ENCODE results near the gene CNPY4. TPM values are rescaled to one million over a fixed set of nuclear protein-coding genes. Genes with fewer than 3 reads are reported as not detected.
"Not testable (repeated sequence)": the region's sequence is repeated elsewhere in the genome, so short reads cannot be mapped to it uniquely, and the experiment has no call there.

CNPY4 gene
- total RNA-seq, 1 donor from 2014 or later = 21.7 TPM

DNA sequence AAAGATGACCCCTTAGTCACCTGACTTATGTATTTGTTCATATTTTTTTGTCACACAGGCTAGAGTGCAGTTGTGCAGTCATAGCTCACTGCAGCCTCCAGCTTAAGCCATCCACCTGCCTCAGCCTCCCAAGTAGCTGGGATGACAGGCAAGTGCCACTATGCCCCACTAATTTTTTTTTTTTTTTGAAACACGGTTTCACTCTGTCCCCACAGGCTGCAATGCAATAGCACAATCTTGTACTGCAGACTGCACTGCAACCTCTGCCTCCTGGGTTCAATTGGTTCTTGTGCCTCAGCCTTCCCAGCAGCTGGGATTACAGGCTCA is 9.2 kb downstream of the CNPY4 start:
- no peak for DNase-seq (ENCODE audit: low spot score)
- H3K36me3 Mint-ChIP-seq (ENCODE audit: low read depth) = peaks cover 4% of the 10 kb centered on the region
- H3K27me3 Mint-ChIP-seq (ENCODE audit: insufficient read depth) = no peaks in the 10 kb centered on the region
- peaks cover 27% of the 10 kb centered on the region for H3K4me1 Mint-ChIP-seq (ENCODE audit: low read depth)
- peak overlapping the region; percentile 68 for H3K27ac Mint-ChIP-seq
- peak overlapping the region; percentile 78 for H3K4me3 Mint-ChIP-seq
- intact Hi-C loops (cut with micrococcal nuclease) = loop anchor here (10.0 kb wide), 1 partner anchor 546 kb away; the partner anchor contains the start of gene GNB2
- H3K9me3 Mint-ChIP-seq = no peaks in the 10 kb centered on the region

DNA sequence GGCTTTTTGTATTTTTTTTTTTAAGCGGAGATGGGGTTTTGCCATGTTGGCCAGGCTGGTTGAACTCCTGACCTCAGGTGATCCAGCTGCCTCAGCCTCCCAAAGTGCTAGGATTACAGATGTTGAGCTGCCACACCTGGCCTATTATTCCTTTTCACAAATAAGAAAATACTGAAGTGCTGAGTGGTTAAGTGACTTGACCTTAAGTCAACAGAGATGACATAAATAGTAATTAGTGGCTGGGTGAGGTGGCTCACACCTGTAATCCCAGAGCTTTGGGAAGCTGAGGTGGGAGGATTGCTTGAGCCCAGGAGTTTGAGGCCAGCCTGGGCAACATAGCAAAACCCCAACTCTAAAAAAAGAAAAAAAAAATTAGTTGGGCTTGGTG is 10.8 kb downstream of the CNPY4 start:
- H3K4me3 Mint-ChIP-seq; H3K36me3 Mint-ChIP-seq (ENCODE audit: low read depth); H3K9me3 Mint-ChIP-seq; DNase-seq (ENCODE audit: low spot score); H3K27me3 Mint-ChIP-seq (ENCODE audit: insufficient read depth); H3K27ac Mint-ChIP-seq: not testable (repeated sequence)
- intact Hi-C loops (cut with micrococcal nuclease) = loop anchor here (5.0 kb wide), 2 partner anchors 142 to 153 kb away; partner anchors contain the start of gene AZGP1
- peaks cover 17% of the 10 kb centered on the region for H3K4me1 Mint-ChIP-seq (ENCODE audit: low read depth)

DNA sequence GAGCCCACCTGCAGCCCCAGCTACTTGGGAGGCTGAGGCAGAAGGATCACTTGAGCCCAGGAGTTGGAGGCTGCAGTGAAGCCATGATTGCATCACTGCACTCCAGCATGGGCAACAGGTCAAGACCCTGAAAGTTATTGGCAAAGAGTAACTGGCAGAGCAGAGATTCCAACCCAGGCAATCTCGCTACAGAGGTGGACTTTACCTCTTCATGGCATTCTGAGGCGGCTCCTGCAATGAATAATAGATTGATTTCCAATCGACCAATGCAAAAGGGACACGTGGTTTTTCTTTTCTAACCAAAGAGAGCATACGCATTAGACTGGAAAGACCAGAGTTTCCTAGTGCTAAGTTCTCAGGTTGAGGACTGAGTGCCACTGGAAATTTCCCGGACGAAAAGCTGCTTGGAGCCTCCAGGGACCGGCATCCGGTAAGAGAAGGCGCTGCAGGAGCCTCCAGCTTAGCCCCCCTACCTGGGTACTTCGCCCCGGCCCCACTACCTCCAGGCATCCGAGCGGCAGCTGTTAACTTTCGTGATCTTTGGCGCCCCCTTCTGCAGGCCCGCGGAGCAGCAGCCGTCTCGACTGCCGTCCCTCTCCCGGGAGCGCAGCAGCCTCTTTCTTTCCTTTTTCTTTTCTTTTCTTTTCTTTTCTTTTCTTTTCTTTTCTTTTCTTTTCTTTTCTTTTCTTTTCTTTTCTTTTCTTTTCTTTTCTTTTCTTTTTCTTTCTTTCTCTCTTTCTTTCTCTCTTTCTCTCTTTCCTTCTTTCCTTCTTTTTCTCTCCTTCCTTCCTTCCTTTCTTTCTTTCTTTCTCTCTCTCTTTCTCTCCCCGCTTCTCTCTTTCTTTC is 11.4 kb downstream of the CNPY4 start:
- H3K27me3 Mint-ChIP-seq (ENCODE audit: insufficient read depth) = no peaks in the 10 kb centered on the region
- no peak overlapping the region for H3K27ac Mint-ChIP-seq
- H3K36me3 Mint-ChIP-seq (ENCODE audit: low read depth) = no peaks in the 10 kb centered on the region
- H3K9me3 Mint-ChIP-seq = no peaks in the 10 kb centered on the region
- intact Hi-C loops (cut with micrococcal nuclease) = loop anchor here (1.0 to 5.0 kb wide), 5 partner anchors 46 to 218 kb away; partner anchors contain the start of genes AZGP1, GPC2 and STAG3
- DNase-seq (ENCODE audit: low spot score) = peak; percentile 74
- H3K4me1 Mint-ChIP-seq (ENCODE audit: low read depth) = peaks cover 14% of the 10 kb centered on the region
- peak overlapping the region; percentile 37 for H3K4me3 Mint-ChIP-seq

DNA sequence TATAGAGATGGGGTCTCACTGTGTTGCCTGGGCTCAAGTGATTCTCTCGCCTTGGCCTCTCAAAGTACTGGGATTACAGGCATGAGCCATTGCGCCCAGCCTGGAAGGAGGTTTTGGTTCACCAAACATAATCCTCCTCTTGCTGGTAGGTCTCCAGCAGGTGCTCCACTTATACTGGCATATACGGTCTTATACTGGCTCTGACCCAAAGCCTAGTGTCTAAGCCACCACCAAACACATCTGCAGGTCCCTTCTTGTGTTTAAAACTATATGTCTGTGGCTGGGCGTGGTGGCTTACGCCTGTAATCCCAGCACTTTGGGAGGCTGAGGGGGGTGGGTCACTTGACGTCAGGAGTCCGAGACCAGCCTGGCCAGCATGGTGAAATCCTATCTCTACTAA is 12.7 kb downstream of the CNPY4 start:
- Mint-ChIP-seq H3K27me3 (ENCODE audit: insufficient read depth) (no peaks in the 10 kb centered on the region), H3K36me3 (ENCODE audit: low read depth) (no peaks in the 10 kb centered on the region), H3K9me3 (no peaks in the 10 kb centered on the region), H3K4me3 (no peak overlapping the region), H3K27ac (no peak overlapping the region), H3K4me1 (ENCODE audit: low read depth) (peaks cover 14% of the 10 kb centered on the region)
- DNase-seq (ENCODE audit: low spot score) = no peak
- intact Hi-C loops (cut with micrococcal nuclease) = loop anchor here (1.0 to 5.0 kb wide), 5 partner anchors 85 to 275 kb away; partner anchors contain the start of gene AZGP1

DNA sequence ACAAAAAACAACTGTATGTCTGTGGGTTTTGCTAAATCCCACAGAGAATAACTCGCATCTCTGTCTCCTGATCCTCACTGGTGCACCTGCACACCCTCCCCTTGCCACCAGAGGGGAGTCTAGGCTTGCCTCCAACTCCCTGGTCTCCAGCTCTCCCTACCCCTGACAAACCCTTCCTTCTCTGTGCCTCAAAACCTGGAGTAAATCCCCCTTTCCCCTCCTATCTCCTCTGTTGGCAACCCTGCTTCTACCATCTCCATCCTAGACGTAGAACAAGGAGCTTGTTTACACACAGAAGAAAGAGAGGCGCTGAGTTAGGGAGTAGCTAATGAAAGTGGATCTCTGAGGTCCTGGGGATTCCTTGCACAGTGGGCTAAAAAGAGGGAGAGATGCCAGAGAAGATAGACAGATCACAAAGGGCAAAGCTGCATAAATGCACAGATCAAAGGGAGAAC is 13.3 kb downstream of the CNPY4 start:
- no peak overlapping the region for H3K4me3 Mint-ChIP-seq
- DNase-seq (ENCODE audit: low spot score) = peak; percentile 52
- no peak overlapping the region for H3K27ac Mint-ChIP-seq
- H3K36me3 Mint-ChIP-seq (ENCODE audit: low read depth) = no peaks in the 10 kb centered on the region
- intact Hi-C loops (cut with micrococcal nuclease) = loop anchor here (1.0 to 5.0 kb wide), 5 partner anchors 85 to 275 kb away; partner anchors contain the start of gene AZGP1
- H3K9me3 Mint-ChIP-seq = no peaks in the 10 kb centered on the region
- H3K4me1 Mint-ChIP-seq (ENCODE audit: low read depth) = peaks cover 16% of the 10 kb centered on the region
- H3K27me3 Mint-ChIP-seq (ENCODE audit: insufficient read depth) = no peaks in the 10 kb centered on the region

DNA sequence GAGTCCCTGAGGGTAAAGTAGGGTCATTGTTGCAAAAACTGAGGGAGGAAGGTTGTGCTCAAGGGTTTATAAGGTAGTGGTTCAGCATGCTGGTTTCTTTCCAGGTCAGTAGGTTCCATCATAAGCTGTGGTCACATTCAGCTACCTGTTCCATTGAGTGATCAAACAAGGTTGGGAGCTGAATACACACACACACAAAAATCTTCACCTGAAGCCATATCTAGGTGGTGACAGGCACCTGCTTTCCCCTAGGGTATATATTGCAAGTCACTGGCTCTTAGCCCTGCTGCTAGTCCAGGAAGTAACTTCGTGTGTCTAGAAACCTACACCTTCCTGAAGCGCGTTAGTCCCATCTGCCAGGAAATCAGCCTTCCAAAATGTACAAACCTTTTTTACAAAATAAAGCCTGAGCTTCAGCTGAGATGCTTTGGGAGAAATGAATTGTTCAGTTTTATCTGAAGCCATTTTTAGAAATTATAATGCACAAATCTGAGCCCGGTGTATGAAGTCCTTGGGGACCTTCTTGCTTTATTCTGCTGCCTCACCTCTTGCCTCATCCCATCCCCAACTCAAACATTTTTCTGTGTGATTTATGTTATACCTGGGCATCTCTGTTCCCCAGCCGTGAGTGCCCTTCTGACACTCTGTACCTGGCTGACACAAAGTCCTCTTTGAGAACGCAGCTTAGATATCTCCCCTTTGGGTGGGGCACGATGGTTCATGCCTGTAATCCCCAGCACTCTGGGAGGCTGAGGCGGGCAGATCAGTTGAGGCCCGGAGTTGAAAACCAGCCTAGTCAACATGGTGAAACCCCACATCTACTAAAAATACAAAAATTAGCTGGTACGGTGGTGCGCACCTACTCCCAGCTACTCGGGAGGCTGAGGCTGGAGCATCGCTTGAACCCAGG is 18.7 kb downstream of the CNPY4 start:
- H3K9me3 Mint-ChIP-seq = no peaks in the 10 kb centered on the region
- H3K27ac Mint-ChIP-seq = no peak overlapping the region
- no peaks in the 10 kb centered on the region for H3K36me3 Mint-ChIP-seq (ENCODE audit: low read depth)
- peaks cover 16% of the 10 kb centered on the region for H3K4me1 Mint-ChIP-seq (ENCODE audit: low read depth)
- H3K4me3 Mint-ChIP-seq = no peak overlapping the region
- no peaks in the 10 kb centered on the region for H3K27me3 Mint-ChIP-seq (ENCODE audit: insufficient read depth)
- no peak for DNase-seq (ENCODE audit: low spot score)
- intact Hi-C loops (cut with micrococcal nuclease) = no loop called here

DNA sequence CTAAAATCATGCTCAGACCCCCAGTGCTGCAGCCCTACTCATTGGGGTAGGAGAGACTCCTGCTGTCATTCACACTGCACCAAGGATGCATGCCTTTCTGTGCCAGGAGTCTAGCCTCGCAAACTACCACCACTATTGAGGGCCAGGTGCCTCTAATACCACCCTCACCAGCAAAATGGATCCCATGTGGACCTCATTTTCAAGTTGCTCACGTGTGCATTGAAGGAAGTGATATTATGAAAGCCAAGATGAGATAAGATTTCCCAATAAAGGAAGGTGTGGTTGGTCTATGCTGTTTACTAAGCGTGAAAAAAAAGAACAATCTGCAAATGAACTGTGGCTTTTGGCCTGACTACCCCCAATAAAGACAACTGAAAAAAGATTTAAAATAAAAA is 22.1 kb downstream of the CNPY4 start:
- H3K36me3 Mint-ChIP-seq (ENCODE audit: low read depth) = no peaks in the 10 kb centered on the region
- no peaks in the 10 kb centered on the region for H3K9me3 Mint-ChIP-seq
- H3K27me3 Mint-ChIP-seq (ENCODE audit: insufficient read depth) = no peaks in the 10 kb centered on the region
- H3K27ac Mint-ChIP-seq = no peak overlapping the region
- intact Hi-C loops (cut with micrococcal nuclease) = no loop called here
- peaks cover 16% of the 10 kb centered on the region for H3K4me1 Mint-ChIP-seq (ENCODE audit: low read depth)
- DNase-seq (ENCODE audit: low spot score) = no peak
- no peak overlapping the region for H3K4me3 Mint-ChIP-seq

DNA sequence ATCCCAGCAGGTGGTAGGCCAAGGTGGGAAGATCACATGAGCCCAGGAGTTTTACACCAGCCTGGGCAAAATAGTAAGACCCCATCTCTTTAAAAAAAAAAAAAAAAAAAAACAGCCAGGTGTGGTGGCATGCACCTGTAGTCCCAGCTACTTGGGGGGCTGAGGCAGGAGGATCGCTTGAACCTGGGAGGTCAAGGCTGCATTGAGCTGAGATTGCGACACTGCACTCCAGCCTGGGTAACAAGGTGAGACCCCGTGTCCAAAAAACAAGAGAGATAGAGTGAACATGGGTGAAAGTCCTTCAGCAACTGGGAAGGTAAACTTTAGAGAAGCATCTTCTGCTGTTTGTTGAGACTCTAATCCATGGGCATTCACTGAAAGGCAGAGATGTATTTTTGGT is 23.0 kb downstream of the CNPY4 start:
- Mint-ChIP-seq H3K27ac (no peak overlapping the region), H3K27me3 (ENCODE audit: insufficient read depth) (no peaks in the 10 kb centered on the region), H3K4me3 (no peak overlapping the region), H3K36me3 (ENCODE audit: low read depth) (no peaks in the 10 kb centered on the region), H3K4me1 (ENCODE audit: low read depth) (peaks cover 16% of the 10 kb centered on the region), H3K9me3 (no peaks in the 10 kb centered on the region)
- intact Hi-C loops (cut with micrococcal nuclease) = no loop called here
- DNase-seq (ENCODE audit: low spot score) = no peak

DNA sequence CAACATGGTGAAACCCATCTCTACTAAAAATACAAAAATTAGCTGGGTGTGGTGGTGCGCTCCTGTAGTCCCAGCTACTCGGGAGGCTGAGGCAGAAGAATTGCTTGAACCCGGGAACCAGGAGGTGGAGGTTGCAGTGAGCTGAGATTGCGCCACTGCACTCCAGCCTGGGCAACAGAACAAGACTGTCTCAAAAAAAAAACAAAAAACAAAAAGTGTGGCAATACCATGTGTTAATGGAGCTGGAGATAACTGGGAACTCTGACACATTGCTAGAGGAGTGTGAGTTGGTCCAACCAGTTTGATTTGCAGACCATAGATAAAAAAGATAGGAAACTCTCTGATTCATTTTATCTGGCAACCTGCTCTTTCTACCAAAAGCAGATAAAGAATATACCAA is 26.9 kb downstream of the CNPY4 start:
- H3K36me3 Mint-ChIP-seq (ENCODE audit: low read depth); DNase-seq (ENCODE audit: low spot score); H3K27me3 Mint-ChIP-seq (ENCODE audit: insufficient read depth); intact Hi-C loops (cut with micrococcal nuclease); H3K4me3 Mint-ChIP-seq; H3K27ac Mint-ChIP-seq; H3K9me3 Mint-ChIP-seq: not testable (repeated sequence)
- H3K4me1 Mint-ChIP-seq (ENCODE audit: low read depth) = peaks cover 20% of the 10 kb centered on the region

DNA sequence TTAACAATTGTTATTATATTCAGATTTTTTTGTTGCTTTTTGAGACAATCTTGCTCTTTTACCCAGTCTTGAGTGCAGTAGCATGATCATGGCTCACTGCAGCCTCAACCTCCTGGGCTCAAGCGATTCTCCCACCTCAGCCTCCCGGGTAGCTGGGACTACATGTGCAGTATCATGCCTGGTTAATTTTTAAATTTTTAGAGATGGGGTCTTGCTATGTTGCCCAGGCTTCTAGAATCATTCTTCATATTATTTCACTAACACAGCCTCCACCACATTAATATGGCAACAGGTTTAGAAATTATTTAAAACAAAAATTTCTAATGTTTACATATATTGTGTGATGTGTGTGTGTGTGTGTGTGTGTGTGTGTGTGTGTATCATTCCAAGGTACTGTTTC is 27.8 kb downstream of the CNPY4 start:
- no peak for DNase-seq (ENCODE audit: low spot score)
- intact Hi-C loops (cut with micrococcal nuclease) = no loop called here
- Mint-ChIP-seq H3K4me1 (ENCODE audit: low read depth) (peaks cover 19% of the 10 kb centered on the region), H3K36me3 (ENCODE audit: low read depth) (peaks cover 6% of the 10 kb centered on the region), H3K9me3 (no peaks in the 10 kb centered on the region), H3K27me3 (ENCODE audit: insufficient read depth) (no peaks in the 10 kb centered on the region), H3K4me3 (no peak overlapping the region), H3K27ac (no peak overlapping the region)

DNA sequence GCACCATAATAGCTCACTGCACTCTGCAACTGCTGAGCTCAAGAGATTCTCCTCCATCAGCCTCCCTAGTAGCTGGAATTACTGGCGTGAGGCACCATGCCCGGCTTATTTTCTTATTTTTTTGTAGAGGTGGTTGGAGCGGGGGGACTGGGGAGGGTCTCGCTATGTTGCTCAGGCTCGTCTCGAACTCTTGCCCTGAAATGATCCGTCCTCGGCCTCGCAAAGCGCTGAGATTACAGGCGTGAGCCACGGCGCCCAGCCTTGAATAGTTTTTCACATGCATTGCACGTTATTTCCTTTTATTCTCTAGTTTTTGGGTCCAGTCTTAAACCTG is 28.8 kb downstream of the CNPY4 start:
- DNase-seq (ENCODE audit: low spot score) = no peak
- peak overlapping the region; percentile 97 for H3K4me3 Mint-ChIP-seq

DNA sequence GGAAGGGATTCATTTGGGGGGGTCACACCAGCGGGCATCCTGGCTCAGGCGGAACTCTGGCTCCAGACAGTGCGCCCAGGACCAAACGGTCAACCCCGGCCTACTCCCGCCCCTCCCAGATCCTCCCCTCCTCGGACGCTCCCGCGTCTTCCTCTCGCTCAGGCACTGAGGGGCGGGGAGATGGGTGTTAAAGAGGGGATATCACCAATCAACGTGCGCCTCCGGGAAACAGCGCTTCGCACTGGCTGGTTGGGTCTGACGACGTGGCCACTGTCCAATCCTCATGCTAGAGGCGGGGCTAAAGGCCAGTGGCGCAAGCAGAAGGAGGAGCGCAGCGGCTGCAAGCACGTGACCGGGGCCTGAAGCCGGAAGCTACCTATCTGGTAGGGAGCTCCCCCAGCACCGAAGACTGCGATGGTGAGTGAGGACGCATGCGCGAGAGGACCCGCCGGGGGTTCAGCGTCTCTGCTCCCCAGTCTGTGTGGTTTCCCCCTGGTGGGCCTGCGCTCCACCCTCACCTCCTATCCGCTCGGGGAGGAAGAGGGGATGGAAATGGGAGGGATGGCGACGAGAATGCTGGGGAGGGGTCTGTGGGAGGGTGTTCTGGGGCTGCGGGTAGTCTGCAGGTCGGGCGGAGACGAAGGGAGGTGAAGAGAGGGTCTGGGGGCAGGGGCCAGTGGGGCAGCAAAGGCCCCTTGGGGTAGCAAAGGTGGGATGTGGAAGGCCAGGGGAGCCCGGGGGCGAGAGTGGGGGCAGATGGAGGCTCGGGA is 29.3 kb downstream of the CNPY4 start, which contains the start of gene LAMTOR4:
LAMTOR4 (plus strand) TSS at position 360 of the 770 bp plus-strand sequence; CDS start at position 415, 55 bp downstream.
- Mint-ChIP-seq H3K36me3 (ENCODE audit: low read depth) (peaks cover 15% of the 10 kb centered on the region), H3K4me1 (ENCODE audit: low read depth) (peaks cover 24% of the 10 kb centered on the region), H3K9me3 (no peaks in the 10 kb centered on the region), H3K4me3 (peak within 1 kb of the TSS; percentile 97), H3K27me3 (ENCODE audit: insufficient read depth) (no peaks in the 10 kb centered on the region), H3K27ac (peak within 1 kb of the TSS; percentile 94)
- intact Hi-C loops (cut with micrococcal nuclease) = loop anchor here (1.0 to 2.0 kb wide), 10 partner anchors 10 to 288 kb away; partner anchors contain the start of genes AP4M1, GPC2, MCM7 and MEPCE
- peak; percentile 99 for DNase-seq (ENCODE audit: low spot score)

More for the DNA sequence above, 28.8 kb downstream of the CNPY4 start:
- Mint-ChIP-seq H3K27me3 (ENCODE audit: insufficient read depth) (no peaks in the 10 kb centered on the region), H3K4me1 (ENCODE audit: low read depth) (peaks cover 24% of the 10 kb centered on the region), H3K36me3 (ENCODE audit: low read depth) (peaks cover 12% of the 10 kb centered on the region), H3K9me3 (no peaks in the 10 kb centered on the region), H3K27ac (peak overlapping the region; percentile 94)
- intact Hi-C loops (cut with micrococcal nuclease) = loop anchor here (1.0 to 2.0 kb wide), 10 partner anchors 10 to 288 kb away; partner anchors contain the start of genes AP4M1, GPC2, MCM7 and MEPCE
